GM12891 (cell line): ENCODE results near the gene PDLIM4.

ENCODE experiments used
- DNase-seq: peaks from one replicate; pipeline ENCODE4 v3.0.0; 2011; ENCODE audit warnings: low spot score; ENCODE audit not compliant: insufficient read length
- FAIRE-seq: peaks from 2 replicates; lab custom pipeline; 2011; peaks lifted over from hg19 to GRCh38; lab: Jason Lieb, UNC
- PAX5 ChIP-seq: IDR thresholded peaks from 2 replicates; pipeline ENCODE4 v1.6.1; 2011; ENCODE audit warnings: low read length, moderate library complexity, mild to moderate bottlenecking; ENCODE audit not compliant: insufficient read depth, severe bottlenecking
- POLR2A ChIP-seq: IDR thresholded peaks from 2 replicates; pipeline ENCODE4 v1.6.1; 2011; ENCODE audit warnings: low read depth, low read length, control low read depth
- POLR2AphosphoS5 ChIP-seq: IDR thresholded peaks from 2 replicates; pipeline ENCODE4 v1.6.1; 2011; ENCODE audit warnings: low read depth, low read length, control low read depth
- POU2F2 ChIP-seq: IDR thresholded peaks from 2 replicates; pipeline ENCODE4 v1.6.1; 2011; ENCODE audit warnings: low read depth, mild to moderate bottlenecking, control low read depth, low read length, moderate library complexity
- SPI1 ChIP-seq: IDR thresholded peaks from 2 replicates; pipeline ENCODE4 v1.6.1; 2011; ENCODE audit warnings: low read depth, low read length, control low read depth
- TAF1 ChIP-seq: IDR thresholded peaks from 2 replicates; pipeline ENCODE4 v1.6.1; 2011; ENCODE audit warnings: low read depth, low read length, control low read depth

PDLIM4 gene

GRCh38 chr5:132322266-132322665, 64.8 kb downstream of the PDLIM4 start:
- FAIRE-seq: no peak

More at GRCh38 chr5:132322266-132322665, 64.8 kb downstream of the PDLIM4 start:
- no peak for DNase-seq
- TF ChIP-seq POU2F2: no peak
- no peak for TF ChIP-seq TAF1
- TF ChIP-seq POLR2A: no peak
- TF ChIP-seq PAX5: no peak
- TF ChIP-seq POLR2AphosphoS5: no peak
- no peak for TF ChIP-seq SPI1
